ENCODE data around the gene JAK1.

GRCh38 chr1:64920941-64921589, 45.3 kb downstream of the JAK1 start:
- TF ChIP-seq CTCF (IDR thresholded peaks at IDR 0.05 in 8 of 11, conservative IDR thresholded peaks at IDR 0.05 in 3 of 11) (no peak), POLR2A (IDR thresholded peaks at IDR 0.05) (no peak)

Data from spleen (tissue), 7 donors.